K562 (cell line): ENCODE measurements around the gene TERC. TPM values are rescaled to one million over a fixed set of nuclear protein-coding genes. Genes with fewer than 3 reads are reported as not detected.

ENCODE experiments used
- CHCHD3 ChIP-seq: fragments of 250-450 bp; sonication (Bioruptor Pico); IDR thresholded peaks from 2 replicates; pipeline ENCODE4 v2.1.2; 2022; ENCODE audit warnings: mild to moderate bottlenecking
- CHD4 ChIP-seq: fragments of 200-600 bp; sonication (generic); IDR thresholded peaks from 3 replicates; pipeline ENCODE4 v1.6.1; 2012; ENCODE audit warnings: low read depth, mild to moderate bottlenecking, mixed read lengths, low read length, inconsistent platforms; ENCODE audit not compliant: insufficient read depth, insufficient replicate concordance, poor library complexity, severe bottlenecking
- CSDE1 ChIP-seq, 2 experiments: fragments of 450-650 bp; IDR thresholded peaks; 2 replicates each; pipeline ENCODE4 v1.6.1; 2016; ENCODE audit warnings: mild to moderate bottlenecking in 1 of 2
- HDGF ChIP-seq: fragments of 450-650 bp; IDR thresholded peaks from 2 replicates; pipeline ENCODE4 v1.6.1; 2016
- HNRNPH1 ChIP-seq: fragments of 200-400 bp; formaldehyde crosslinking; optimal IDR thresholded peaks from 2 replicates; pipeline ENCODE3; 2017; ENCODE audit warnings: low read depth, mild to moderate bottlenecking, low read length, moderate library complexity
- KDM5B ChIP-seq: fragments of 200-600 bp; sonication (generic); IDR thresholded peaks from 2 replicates; pipeline ENCODE4 v1.6.1; 2012; ENCODE audit warnings: low read depth, mild to moderate bottlenecking, moderate library complexity, low read length, control low read depth, inconsistent platforms; ENCODE audit not compliant: insufficient replicate concordance
- LARP7 ChIP-seq: fragments of 450-650 bp; IDR thresholded peaks from 2 replicates; pipeline ENCODE4 v1.6.1; 2016
- PATZ1 ChIP-seq: fragments of 250-450 bp; sonication (Bioruptor Pico); IDR thresholded peaks from 2 replicates; pipeline ENCODE4 v1.5.0; 2020; ENCODE audit warnings: mild to moderate bottlenecking, borderline replicate concordance
- PML ChIP-seq: IDR thresholded peaks from 2 replicates; pipeline ENCODE4 v1.6.1; 2012; ENCODE audit warnings: low read length, inconsistent platforms
- RBM22 ChIP-seq: fragments of 200-400 bp; formaldehyde crosslinking; IDR thresholded peaks from 2 replicates; pipeline ENCODE4 v1.6.1; 2018; ENCODE audit warnings: low read length, low read depth; ENCODE audit not compliant: poor library complexity, severe bottlenecking
- RCOR1 ChIP-seq, 2 experiments: IDR thresholded peaks; 2 replicates each; pipeline ENCODE4 v1.6.1; 2012; ENCODE audit warnings: low read depth in 2 of 2, low read length in 2 of 2, borderline replicate concordance in 1 of 2, improper control_type of control experiment in 1 of 2
- RFX1 ChIP-seq: fragments of 450-650 bp; IDR thresholded peaks from 2 replicates; pipeline ENCODE4 v1.6.1; 2016; ENCODE audit warnings: mild to moderate bottlenecking, moderate library complexity
- RUNX1 ChIP-seq: sonication (generic); IDR thresholded peaks from 2 replicates; pipeline ENCODE4 v1.6.1; 2016; ENCODE audit warnings: antibody characterized with exemption, low read depth
- SAFB2 ChIP-seq: fragments of 200-400 bp; formaldehyde crosslinking; IDR thresholded peaks from 2 replicates; pipeline ENCODE4 v1.6.1; 2018; ENCODE audit warnings: borderline replicate concordance, low read length, low read depth, moderate library complexity; ENCODE audit not compliant: severe bottlenecking
- SMARCC2 ChIP-seq: fragments of 450-650 bp; IDR thresholded peaks from 2 replicates; pipeline ENCODE4 v1.6.1; 2017; ENCODE audit warnings: antibody characterized with exemption, moderate library complexity, mild to moderate bottlenecking, low read depth
- TFAM ChIP-seq: fragments of 250-450 bp; sonication (Bioruptor Pico); conservative IDR thresholded peaks from 2 replicates; pipeline ENCODE4 v1.5.0; 2021; ENCODE audit warnings: mild to moderate bottlenecking, moderate library complexity
- TRIM24 ChIP-seq, 2 experiments: fragments of 450-650 bp; IDR thresholded peaks; 2 replicates each; pipeline ENCODE4 v1.6.1; 2016
- ZBTB40 ChIP-seq, 2 experiments: fragments of 450-650 bp in 1 of 2; sonication (generic) in 1 of 2; formaldehyde crosslinking in 1 of 2; IDR thresholded peaks; 2 replicates each; pipeline versions ENCODE4 v1.7.1 to v1.9.0; 2016 to 2022; ENCODE audit warnings: inconsistent platforms in 1 of 2, mild to moderate bottlenecking in 1 of 2, missing genetic modification reagents in 1 of 2
- polyA plus RNA-seq, 8 experiments: library from polyadenylated mRNA; depleted of rRNA in 4 of 8; stranded (reverse) in 5 of 8; unstranded in 3 of 8; fragments of >200 nt; fragmentation: Nextera tagmentation in 2 of 8; fragmentation: Illumina TruSeq in 1 of 8; extraction: Ambion mirVana in 2 of 8; extraction: Trizol in 1 of 8; gene quantifications; 2 replicates each; pipeline versions ENCODE4 v1.2.1 to v1.2.3, GENCODE V29; 2011 to 2014; ENCODE audit warnings: inconsistent platforms in 1 of 8, missing spikeins in 1 of 8
- total RNA-seq, 7 experiments: library from RNA; depleted of rRNA in 6 of 7; stranded (reverse); fragments of >200 nt in 6 of 7; fragmentation: Illumina TruSeq in 2 of 7; extraction: Trizol in 2 of 7; gene quantifications; 2 replicates each; pipeline versions ENCODE4 v1.2.1 to v1.2.3, GENCODE V29; 2011 to 2021; ENCODE audit warnings: low replicate concordance in 1 of 7

Gene TERC
- total and polyA plus RNA-seq, 9 of the 15 experiments (the other 6 are each of a cell fraction or from before 2014, with no cell fraction given), result 0.77 to 234 (median 27.9) TPM; not detected in 3

GRCh38 chr3:169781209-169781855, 16.5 kb upstream of the TERC start (continued):
- TF ChIP-seq CSDE1 (IDR thresholded peaks at IDR 0.05) (no peak), RUNX1 (no peak), PATZ1 (CRISPR knock-in tag) (no peak), TFAM (CRISPR knock-in tag) (no peak), HDGF (no peak), RFX1 (no peak), LARP7 (no peak), KDM5B (no peak), CHD4 (no peak), RCOR1 (IDR thresholded peaks at IDR 0.05; ENCODE audit: borderline replicate concordance in 1 of 2, low read depth in 2 of 2, low read length in 2 of 2) (peak in 1 of 2 experiments; percentile 91; a peak in 2 of 4 replicates), CHCHD3 (no peak), SAFB2 (no peak), TRIM24 (IDR thresholded peaks at IDR 0.05) (peak; percentile 79 to 81), HNRNPH1 (no peak), SMARCC2 (0 out of 2 replicates have a peak, but pooled peaks have one; percentile 48), PML (peak; percentile 69; the same call in 1 of the 2 replicates), ZBTB40 (IDR thresholded peaks at IDR 0.05) (no peak), ZBTB40 (CRISPR knock-in tag; IDR thresholded peaks at IDR 0.05) (no peak), RBM22 (no peak)
